HG02763 (cell line): ENCODE results near the gene DENND6B.
"Not testable (repeated sequence)": the region's sequence is repeated elsewhere in the genome, so short reads cannot be mapped to it uniquely, and the experiment has no call there.

Experiments used
- ATAC-seq: cut with Tn5 transposase; IDR thresholded peaks from one replicate; pipeline ENCODE4 v1.9.1; 2021; ENCODE audit warnings: mild to moderate bottlenecking, moderate library complexity; ENCODE audit not compliant: unreplicated experiment

Gene DENND6B

GRCh38 chr22:50273781-50274180, 53.0 kb downstream of the DENND6B start:
- ATAC-seq = not testable (repeated sequence)

- not testable (repeated sequence) for ATAC-seq
Observed at GRCh38 chr22:50273352-50273751, 53.5 kb downstream of the DENND6B start.

GRCh38 chr22:50272044-50272802, 54.6 kb downstream of the DENND6B start:
- no peak for ATAC-seq

- ATAC-seq = no peak
Observed at GRCh38 chr22:50271519-50271970, 55.3 kb downstream of the DENND6B start.

GRCh38 chr22:50270666-50271394, 56.0 kb downstream of the DENND6B start:
- ATAC-seq = no peak

- no peak for ATAC-seq
Observed at GRCh38 chr22:50269970-50270665, 56.7 kb downstream of the DENND6B start, which contains the start of gene MAPK11. Gene MAPK11, minus strand, starts transcription at chr22:50270380. Its CDS starts 88 bp downstream, at chr22:50270292.

GRCh38 chr22:50269573-50269969, 57.2 kb downstream of the DENND6B start:
- no peak for ATAC-seq

- ATAC-seq = no peak
Observed at GRCh38 chr22:50268655-50269113, 58.1 kb downstream of the DENND6B start.

- ATAC-seq = no peak
Observed at GRCh38 chr22:50267591-50268390, 59.0 kb downstream of the DENND6B start.

GRCh38 chr22:50266994-50267393, 59.8 kb downstream of the DENND6B start:
- no peak for ATAC-seq

- no peak for ATAC-seq
Observed at GRCh38 chr22:50264946-50265669, 61.7 kb downstream of the DENND6B start.

- no peak for ATAC-seq
Observed at GRCh38 chr22:50264104-50264745, 62.6 kb downstream of the DENND6B start.

GRCh38 chr22:50262973-50263617, 63.7 kb downstream of the DENND6B start:
- no peak for ATAC-seq

GRCh38 chr22:50262460-50262911, 64.3 kb downstream of the DENND6B start:
- no peak for ATAC-seq

- ATAC-seq = no peak
Observed at GRCh38 chr22:50261615-50262459, 65.0 kb downstream of the DENND6B start, which contains the start of gene MAPK12. Gene MAPK12, minus strand, starts transcription at chr22:50261683. Its CDS starts 174 bp downstream, at chr22:50261509.

GRCh38 chr22:50260801-50261614, 65.8 kb downstream of the DENND6B start:
- no peak for ATAC-seq

GRCh38 chr22:50260434-50260800, 66.4 kb downstream of the DENND6B start:
- ATAC-seq = no peak
